GM08714 (cell line): ENCODE data around the gene SP8.
A peak's percentile ranks its signal among the peaks of the same experiment; 100 is the strongest.

ENCODE experiments used
- H3K4me3 ChIP-seq: fragments of 200-500 bp; sonication (Bioruptor generic); 2 replicates; pipeline ENCODE4 v1.5.1; 2014; ENCODE audit warnings: mild to moderate bottlenecking, low read length, inconsistent platforms
- ZNF274 ChIP-seq: IDR thresholded peaks from 2 replicates; pipeline ENCODE4 v1.6.1; 2012; ENCODE audit warnings: mild to moderate bottlenecking, low read depth, low read length

SP8 gene

DNA sequence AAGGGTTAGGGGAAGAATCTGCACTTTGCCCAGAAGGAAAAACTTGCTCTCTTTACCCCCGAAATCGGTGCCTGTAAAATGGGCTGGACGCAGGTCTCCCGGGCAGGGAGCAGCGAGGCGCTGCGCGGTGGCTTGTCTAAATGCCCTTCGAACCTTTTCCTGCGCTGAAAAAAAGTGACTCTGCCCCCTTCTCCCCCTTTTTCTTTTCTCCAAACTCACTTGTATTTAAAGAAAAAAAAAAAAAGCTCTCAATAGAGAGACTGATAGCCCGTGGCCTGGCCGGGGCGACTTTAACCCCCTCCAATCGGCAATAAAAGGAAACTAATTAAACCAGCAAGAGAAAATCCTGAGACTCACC, 286 bp downstream of the SP8 start:
- H3K4me3 ChIP-seq = peak overlapping the region; percentile 66

DNA sequence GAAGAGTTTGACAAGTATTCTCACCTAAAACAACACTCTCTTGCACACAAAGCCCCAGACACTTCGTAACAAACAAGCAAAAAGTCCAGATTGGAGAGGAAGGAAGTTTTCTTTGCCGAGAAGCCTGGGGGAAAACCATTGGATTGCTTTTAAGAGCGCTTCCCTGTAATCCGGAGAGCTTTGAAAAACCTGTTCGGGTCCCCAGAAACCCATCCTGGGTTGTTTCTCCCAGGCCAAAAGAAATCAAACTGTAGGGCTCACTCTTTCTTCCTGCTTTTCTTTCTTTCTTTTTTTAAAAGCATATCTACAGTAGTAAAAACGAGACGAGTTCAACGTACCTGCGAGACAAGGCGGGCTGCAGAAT, 655 bp downstream of the SP8 start:
- no peak for TF ChIP-seq ZNF274
- peak overlapping the region; percentile 66 for H3K4me3 ChIP-seq

More for the DNA sequence above, 286 bp downstream of the SP8 start:
- no peak for TF ChIP-seq ZNF274

DNA sequence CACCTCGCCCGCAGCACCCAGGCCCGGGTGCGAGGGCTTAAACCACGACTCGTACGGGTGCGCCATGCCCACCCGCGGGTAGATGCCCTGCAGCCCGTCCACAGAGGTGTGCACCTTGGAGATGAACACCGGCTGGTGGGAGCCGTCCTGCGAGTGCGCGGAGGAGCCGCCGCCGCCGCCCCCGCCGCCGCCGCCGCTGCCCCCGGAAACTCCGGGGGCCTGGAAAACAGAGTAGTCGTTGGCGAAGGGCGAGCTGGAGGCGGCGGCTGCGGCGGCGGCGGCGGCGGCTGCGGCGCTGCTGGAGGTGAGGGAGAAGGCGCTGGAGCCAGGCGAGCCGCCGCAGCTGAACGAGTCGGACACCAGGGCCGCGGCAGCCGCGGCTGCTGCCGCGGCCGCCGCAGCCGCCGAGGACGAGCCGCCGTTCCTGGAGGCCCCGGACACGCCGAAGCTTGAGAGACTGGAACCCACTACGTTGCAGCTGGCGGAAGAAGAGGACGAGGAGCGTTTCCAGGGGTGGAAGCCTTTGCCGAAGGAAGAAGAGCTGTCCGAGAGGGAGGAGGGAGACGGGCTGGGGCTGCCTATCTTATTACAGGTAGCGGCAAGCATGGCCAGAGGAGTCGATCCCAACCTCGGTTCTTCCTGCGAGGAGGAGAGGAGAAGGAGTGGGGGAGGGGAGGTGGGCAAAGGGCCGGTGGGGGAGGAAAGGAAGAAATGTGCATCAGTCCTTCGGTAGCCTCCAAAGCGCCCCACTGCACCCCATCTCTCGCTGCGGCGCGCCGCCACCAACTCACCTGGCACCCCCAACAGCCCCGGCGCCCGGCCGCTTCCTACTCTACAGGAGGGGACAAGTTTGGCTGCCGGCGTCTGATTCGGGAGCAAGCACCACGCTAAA, 1.3 kb downstream of the SP8 start:
- peak overlapping the region; percentile 66 for H3K4me3 ChIP-seq
- no peak for TF ChIP-seq ZNF274

DNA sequence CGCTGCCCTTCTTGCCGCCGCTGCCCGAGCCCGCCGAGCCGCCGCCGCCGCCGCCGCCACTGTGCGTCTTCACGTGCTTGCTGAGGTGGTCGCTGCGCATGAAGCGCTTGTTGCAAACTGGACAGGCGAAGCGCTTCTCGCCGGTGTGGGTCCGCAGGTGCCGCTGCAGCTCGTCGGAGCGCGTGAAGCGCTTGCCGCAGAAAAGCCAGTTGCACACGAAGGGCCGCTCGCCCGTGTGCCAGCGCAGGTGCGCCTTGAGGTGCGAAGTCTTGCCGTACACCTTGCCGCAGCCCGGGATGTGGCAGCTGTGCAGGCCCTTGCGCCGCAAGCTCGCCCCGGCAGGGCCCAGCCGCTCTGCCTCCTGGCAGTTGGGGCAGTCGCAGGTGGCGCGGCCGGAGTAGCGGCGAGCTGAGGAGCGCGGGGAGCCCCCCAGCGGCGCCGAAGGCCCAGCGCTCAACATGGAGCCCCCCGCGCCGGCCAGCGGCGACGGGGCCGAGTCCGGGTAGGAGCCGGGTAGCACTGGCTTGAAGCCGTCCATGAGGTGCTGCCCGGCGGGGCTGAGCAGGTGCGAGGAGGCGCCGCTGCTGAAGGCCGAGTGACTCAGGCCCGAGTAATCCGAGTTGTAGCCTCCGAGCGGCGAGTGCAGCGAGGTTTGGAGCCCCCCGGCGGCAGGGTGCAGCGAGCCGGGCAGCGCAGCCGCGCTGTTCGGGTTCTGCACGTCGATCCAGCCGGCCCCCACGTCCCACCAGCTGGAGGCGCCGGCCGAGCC, 2.1 kb downstream of the SP8 start:
- no peak overlapping the region; the same call in 1 of the 2 replicates for H3K4me3 ChIP-seq
- no peak for TF ChIP-seq ZNF274

GRCh38 chr7:20783700-20784387, 2.8 kb downstream of the SP8 start:
- no peak for TF ChIP-seq ZNF274
- no peak overlapping the region; the same call in 1 of the 2 replicates for H3K4me3 ChIP-seq

GRCh38 chr7:20783125-20783699, 3.5 kb downstream of the SP8 start:
- H3K4me3 ChIP-seq = no peak overlapping the region
- no peak for TF ChIP-seq ZNF274

DNA sequence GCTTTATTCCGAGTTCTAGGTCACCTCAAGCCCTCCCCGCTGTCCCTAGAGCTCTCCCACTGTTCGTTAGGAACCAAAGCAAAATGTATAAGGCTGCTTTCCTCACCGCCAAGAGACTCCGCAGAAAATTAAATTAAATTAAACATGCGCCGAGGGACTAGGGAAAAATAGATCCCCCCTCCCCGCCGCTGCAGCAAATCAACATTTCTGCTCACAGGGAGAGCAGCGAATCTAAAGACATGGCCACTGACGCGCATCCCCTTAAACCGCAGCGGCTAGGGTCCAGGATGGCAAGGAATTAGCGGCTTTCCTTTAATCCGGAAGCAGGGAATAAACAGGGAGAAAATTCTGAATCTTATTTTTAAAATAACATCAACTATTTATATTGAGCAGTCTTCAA, 7.6 kb downstream of the SP8 start:
- no peak overlapping the region for H3K4me3 ChIP-seq

DNA sequence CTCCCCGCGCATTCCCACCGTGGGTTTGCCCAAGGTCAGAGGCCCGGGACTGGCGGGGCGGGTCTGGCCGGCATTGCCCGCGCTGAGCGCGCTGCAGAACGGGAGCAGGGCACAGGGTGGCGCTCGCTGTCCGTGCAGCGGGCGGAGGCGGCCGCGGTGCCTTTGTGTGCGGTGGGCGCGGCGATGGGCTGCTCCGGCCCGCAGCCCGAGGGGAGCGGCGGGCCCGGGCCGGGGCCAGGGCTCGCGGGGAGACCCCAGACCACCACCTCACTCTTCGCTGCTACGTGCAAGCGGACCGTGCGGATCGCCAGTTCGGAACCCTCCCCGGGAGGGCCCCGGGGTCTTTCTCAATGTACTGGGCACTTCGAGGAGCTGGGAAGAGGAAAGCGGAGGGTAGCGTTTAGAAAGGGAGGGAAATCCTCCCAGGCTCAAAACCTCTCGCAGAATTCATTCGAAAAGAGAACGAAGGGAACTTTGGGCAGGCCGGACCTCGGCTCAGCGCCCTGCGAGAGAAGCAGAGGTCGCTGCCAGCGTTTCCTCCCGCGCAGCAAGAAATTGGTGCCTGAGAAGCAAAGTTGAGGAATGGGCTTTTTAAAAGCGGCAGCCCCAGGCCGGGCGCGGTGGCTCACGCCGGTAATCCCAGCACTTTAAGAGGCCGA, 8.5 kb downstream of the SP8 start:
- no peak for TF ChIP-seq ZNF274
- H3K4me3 ChIP-seq = peak overlapping the region; percentile 27; the same call in 1 of the 2 replicates

More for the DNA sequence above, 7.6 kb downstream of the SP8 start:
- no peak for TF ChIP-seq ZNF274

- H3K4me3 ChIP-seq = peak overlapping the region; percentile 27; the same call in 1 of the 2 replicates
- TF ChIP-seq ZNF274 = no peak
Observed at GRCh38 chr7:20777377-20778062, 9.2 kb downstream of the SP8 start.

DNA sequence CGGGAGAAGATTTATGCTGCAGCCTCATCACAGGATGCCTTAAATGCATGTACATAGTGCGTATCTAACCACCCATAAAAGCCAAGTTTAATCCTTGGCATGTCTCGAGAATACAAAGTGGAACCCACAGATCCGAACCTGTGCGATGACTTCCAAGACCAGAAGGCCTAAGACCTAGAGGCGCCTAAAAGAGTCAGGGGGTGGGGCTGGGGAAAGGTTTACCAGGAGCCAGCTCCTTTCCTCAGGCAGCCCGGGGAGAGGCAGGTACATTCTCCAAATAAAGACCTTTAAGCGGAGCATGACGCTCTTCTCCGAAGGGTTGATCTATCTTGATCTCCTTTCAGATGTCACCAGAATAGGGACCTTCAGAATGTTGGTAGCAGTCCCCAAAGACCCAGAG, 9.7 kb downstream of the SP8 start:
- no peak for TF ChIP-seq ZNF274
- H3K4me3 ChIP-seq = no peak overlapping the region

DNA sequence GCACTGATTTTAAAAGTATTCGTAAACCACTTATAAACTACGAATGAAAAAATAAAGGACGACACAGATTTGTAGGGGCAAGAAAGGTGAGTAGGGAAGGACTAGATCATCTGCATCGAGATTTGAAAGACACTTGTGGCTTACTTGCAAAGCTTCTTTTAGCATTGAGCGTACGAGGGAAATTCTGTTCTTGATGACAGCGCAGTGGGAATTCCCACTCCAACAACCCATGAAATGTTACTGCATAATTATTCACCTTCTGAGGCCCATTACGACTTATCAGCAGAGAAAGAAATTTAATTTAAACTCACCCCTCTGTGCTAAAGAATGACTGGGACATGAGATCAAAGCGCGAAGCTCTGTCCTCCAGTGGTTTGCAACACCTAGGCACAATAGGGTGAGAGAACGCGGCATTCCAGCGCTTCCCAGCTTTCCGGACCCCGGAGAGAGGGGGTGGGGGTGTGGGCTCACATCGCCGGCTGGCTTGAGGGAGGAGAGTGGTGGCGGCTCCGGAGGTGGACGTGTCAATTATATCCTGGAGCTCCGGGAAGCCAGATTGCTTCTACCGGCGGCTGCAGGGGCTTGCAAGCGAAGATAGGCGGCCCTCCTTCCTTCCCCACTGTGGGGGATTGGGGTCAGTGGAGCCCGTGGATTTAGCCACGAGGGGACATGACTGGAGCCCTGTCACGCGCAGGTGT, 10.3 kb downstream of the SP8 start:
- H3K4me3 ChIP-seq = no peak overlapping the region
- TF ChIP-seq ZNF274 = no peak

DNA sequence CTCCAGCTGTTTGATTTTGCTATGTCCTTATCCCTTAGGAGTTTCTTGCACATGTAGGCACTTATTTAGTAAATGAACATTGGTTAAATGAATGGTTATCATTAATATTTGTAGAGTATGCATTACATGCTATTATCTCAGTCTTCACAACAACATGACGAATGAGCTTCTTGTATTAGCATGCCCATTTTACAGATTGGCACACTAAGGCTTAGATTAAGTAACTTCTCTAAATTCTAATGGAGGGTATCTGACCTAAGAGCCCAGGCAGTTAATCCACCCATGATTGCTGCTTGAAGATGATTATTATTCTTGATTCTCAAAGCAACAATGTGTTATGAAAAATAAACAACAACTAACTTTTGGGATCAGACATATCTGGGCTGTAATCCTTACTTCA, 32.7 kb downstream of the SP8 start:
- TF ChIP-seq ZNF274 = no peak
- H3K4me3 ChIP-seq = no peak overlapping the region
